ENCODE measurements around the gene NUBP2. TPM values are rescaled to one million over a fixed set of nuclear protein-coding genes. Genes with fewer than 3 reads are reported as not detected.
A peak's percentile ranks its signal among the peaks of the same experiment; 100 is the strongest.

NUBP2 gene
- total RNA-seq, 6 donors from 2014 or later = 53.2 to 85.6 (median 60.5) TPM

- H3K27me3 ChIP-seq = no peaks in the 10 kb centered on the region
- H3K4me1 ChIP-seq = peaks cover 14 to 34% (median 17%) of the 10 kb centered on the region in 4 donors
- DNase-seq (no peak), ATAC-seq (ENCODE audit: low FRiP score in 2 of 2) (no peak)
- no peaks in the 10 kb centered on the region for H3K9me3 ChIP-seq
- no peak overlapping the region for H3K4me3 ChIP-seq
- H3K27ac ChIP-seq = no peak overlapping the region
- WGBS, 2 donors = 97 to 98% methylated on average over 13 to 16 of the region's 16 CpGs
- no peak for TF ChIP-seq EP300 (IDR thresholded peaks at IDR 0.05)
- TF ChIP-seq POLR2A (IDR thresholded peaks at IDR 0.05) = no peak
- no peak for TF ChIP-seq CTCF (IDR thresholded peaks at IDR 0.05)
- TF ChIP-seq POLR2AphosphoS5 (IDR thresholded peaks at IDR 0.05) = no peak
- peaks cover 18 to 52% (median 46%) of the 10 kb centered on the region in 4 donors for H3K36me3 ChIP-seq
Measured at GRCh38 chr16:1822801-1823200, 40.0 kb downstream of the NUBP2 start.

GRCh38 chr16:1823821-1824220 lies 41.1 kb downstream of the NUBP2 start:
- DNase-seq (no peak), ATAC-seq (ENCODE audit: low FRiP score in 2 of 2) (no peak)
- Histone ChIP-seq H3K4me3 (no peak overlapping the region), H3K27me3 (no peaks in the 10 kb centered on the region), H3K9me3 (no peaks in the 10 kb centered on the region), H3K36me3 (peaks cover 18 to 42% (median 37%) of the 10 kb centered on the region in 4 donors), H3K4me1 (peaks cover 22 to 44% (median 26%) of the 10 kb centered on the region in 4 donors), H3K27ac (no peak overlapping the region)
- WGBS, 2 donors = 78 to 79% methylated on average over 9 of the region's 9 CpGs
- TF ChIP-seq EP300 (IDR thresholded peaks at IDR 0.05) (no peak), CTCF (IDR thresholded peaks at IDR 0.05) (no peak), POLR2A (IDR thresholded peaks at IDR 0.05) (no peak), POLR2AphosphoS5 (IDR thresholded peaks at IDR 0.05) (no peak)

GRCh38 chr16:1825381-1825863 lies 42.7 kb downstream of the NUBP2 start:
- H3K27me3 ChIP-seq = no peaks in the 10 kb centered on the region
- TF ChIP-seq EP300 (IDR thresholded peaks at IDR 0.05) = no peak
- no peak for TF ChIP-seq CTCF (IDR thresholded peaks at IDR 0.05)
- TF ChIP-seq POLR2AphosphoS5 (IDR thresholded peaks at IDR 0.05) = no peak
- TF ChIP-seq POLR2A (IDR thresholded peaks at IDR 0.05) = no peak
- no peaks in the 10 kb centered on the region for H3K9me3 ChIP-seq
- peaks cover 14 to 26% (median 22%) of the 10 kb centered on the region in 4 donors for H3K36me3 ChIP-seq
- WGBS, 2 donors = 55 to 65% methylated on average over 15 of the region's 15 CpGs
- H3K27ac ChIP-seq = peak overlapping the region; percentile 68 to 91 (median 87)
- DNase-seq (no peak), ATAC-seq (ENCODE audit: low FRiP score in 2 of 2) (no peak)
- H3K4me1 ChIP-seq = peaks cover 26 to 52% (median 32%) of the 10 kb centered on the region in 4 donors
- H3K4me3 ChIP-seq = peak overlapping the region in 3 of 4 donors; percentile 64 to 99 (median 95)

GRCh38 chr16:1825864-1826690 lies 43.3 kb downstream of the NUBP2 start:
- 0 to 4% methylated on average over 19 to 34 of the region's 96 CpGs for WGBS, 2 donors

More at GRCh38 chr16:1825864-1826690, 43.3 kb downstream of the NUBP2 start:
- peak overlapping the region; percentile 68 to 91 (median 87) for H3K27ac ChIP-seq
- H3K4me3 ChIP-seq = peak overlapping the region; percentile 22 to 99 (median 80)
- peak; percentile 9 to 30 for ATAC-seq (ENCODE audit: low FRiP score in 2 of 2)
- DNase-seq = peak; percentile 53 to 94
- TF ChIP-seq EP300 (IDR thresholded peaks at IDR 0.05) (no peak), POLR2A (IDR thresholded peaks at IDR 0.05) (no peak), POLR2AphosphoS5 (IDR thresholded peaks at IDR 0.05) (no peak), CTCF (IDR thresholded peaks at IDR 0.05) (peak; percentile 10 to 64 (median 28))
- no peaks in the 10 kb centered on the region for H3K9me3 ChIP-seq
- H3K36me3 ChIP-seq = peaks cover 10 to 22% (median 16%) of the 10 kb centered on the region in 4 donors
- H3K4me1 ChIP-seq = peaks cover 26 to 52% (median 32%) of the 10 kb centered on the region in 4 donors
- no peaks in the 10 kb centered on the region for H3K27me3 ChIP-seq
